ENCODE results near the gene RPTOR.

DNA sequence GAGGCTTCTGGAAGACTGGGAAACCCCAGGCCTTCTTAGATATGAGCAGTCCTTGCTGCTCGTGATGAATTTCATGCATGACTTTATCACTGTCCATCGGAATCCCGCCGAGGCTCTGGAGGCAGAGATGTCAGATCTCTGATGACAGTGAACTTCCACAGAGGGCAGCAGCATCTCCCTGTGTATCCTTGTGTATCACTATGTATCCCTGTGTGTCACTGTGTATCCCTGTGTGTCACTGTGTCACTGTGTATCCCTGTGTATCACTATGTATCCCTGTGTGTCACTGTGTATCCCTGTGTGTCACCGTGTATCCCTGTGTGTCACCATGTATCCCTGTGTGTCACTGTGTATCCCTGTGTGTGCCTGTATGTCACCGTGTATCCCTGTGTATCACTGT is 286.9 kb downstream of the RPTOR start:
- TF ChIP-seq CTCF (tag by site-specific recombination; IDR thresholded peaks at IDR 0.05) (no peak), ZNF184 (tag by site-specific recombination; IDR thresholded peaks at IDR 0.05) (no peak), ZSCAN4 (tag by site-specific recombination; IDR thresholded peaks at IDR 0.05) (no peak), ZNF311 (tag by site-specific recombination; IDR thresholded peaks at IDR 0.05; ENCODE audit: borderline replicate concordance) (no peak), ZNF529 (tag by site-specific recombination; IDR thresholded peaks at IDR 0.05; ENCODE audit: insufficient replicate concordance) (no peak), ZNF138 (tag by site-specific recombination; IDR thresholded peaks at IDR 0.05; ENCODE audit: borderline replicate concordance) (no peak), ZNF239 (tag by site-specific recombination; IDR thresholded peaks at IDR 0.05) (no peak), ZNF629 (tag by site-specific recombination; IDR thresholded peaks at IDR 0.05) (no peak), ZNF302 (tag by site-specific recombination; IDR thresholded peaks at IDR 0.05; ENCODE audit: low read depth) (no peak)
- TF ChIP-seq, protein P1, sequence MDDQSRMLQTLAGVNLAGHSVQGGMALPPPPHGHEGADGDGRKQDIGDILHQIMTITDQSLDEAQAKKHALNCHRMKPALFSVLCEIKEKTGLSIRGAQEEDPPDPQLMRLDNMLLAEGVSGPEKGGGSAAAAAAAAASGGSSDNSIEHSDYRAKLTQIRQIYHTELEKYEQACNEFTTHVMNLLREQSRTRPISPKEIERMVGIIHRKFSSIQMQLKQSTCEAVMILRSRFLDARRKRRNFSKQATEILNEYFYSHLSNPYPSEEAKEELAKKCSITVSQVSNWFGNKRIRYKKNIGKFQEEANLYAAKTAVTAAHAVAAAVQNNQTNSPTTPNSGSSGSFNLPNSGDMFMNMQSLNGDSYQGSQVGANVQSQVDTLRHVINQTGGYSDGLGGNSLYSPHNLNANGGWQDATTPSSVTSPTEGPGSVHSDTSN (CRISPR knock-in tag; IDR thresholded peaks at IDR 0.05), result no peak
- TF ChIP-seq, protein P2, sequence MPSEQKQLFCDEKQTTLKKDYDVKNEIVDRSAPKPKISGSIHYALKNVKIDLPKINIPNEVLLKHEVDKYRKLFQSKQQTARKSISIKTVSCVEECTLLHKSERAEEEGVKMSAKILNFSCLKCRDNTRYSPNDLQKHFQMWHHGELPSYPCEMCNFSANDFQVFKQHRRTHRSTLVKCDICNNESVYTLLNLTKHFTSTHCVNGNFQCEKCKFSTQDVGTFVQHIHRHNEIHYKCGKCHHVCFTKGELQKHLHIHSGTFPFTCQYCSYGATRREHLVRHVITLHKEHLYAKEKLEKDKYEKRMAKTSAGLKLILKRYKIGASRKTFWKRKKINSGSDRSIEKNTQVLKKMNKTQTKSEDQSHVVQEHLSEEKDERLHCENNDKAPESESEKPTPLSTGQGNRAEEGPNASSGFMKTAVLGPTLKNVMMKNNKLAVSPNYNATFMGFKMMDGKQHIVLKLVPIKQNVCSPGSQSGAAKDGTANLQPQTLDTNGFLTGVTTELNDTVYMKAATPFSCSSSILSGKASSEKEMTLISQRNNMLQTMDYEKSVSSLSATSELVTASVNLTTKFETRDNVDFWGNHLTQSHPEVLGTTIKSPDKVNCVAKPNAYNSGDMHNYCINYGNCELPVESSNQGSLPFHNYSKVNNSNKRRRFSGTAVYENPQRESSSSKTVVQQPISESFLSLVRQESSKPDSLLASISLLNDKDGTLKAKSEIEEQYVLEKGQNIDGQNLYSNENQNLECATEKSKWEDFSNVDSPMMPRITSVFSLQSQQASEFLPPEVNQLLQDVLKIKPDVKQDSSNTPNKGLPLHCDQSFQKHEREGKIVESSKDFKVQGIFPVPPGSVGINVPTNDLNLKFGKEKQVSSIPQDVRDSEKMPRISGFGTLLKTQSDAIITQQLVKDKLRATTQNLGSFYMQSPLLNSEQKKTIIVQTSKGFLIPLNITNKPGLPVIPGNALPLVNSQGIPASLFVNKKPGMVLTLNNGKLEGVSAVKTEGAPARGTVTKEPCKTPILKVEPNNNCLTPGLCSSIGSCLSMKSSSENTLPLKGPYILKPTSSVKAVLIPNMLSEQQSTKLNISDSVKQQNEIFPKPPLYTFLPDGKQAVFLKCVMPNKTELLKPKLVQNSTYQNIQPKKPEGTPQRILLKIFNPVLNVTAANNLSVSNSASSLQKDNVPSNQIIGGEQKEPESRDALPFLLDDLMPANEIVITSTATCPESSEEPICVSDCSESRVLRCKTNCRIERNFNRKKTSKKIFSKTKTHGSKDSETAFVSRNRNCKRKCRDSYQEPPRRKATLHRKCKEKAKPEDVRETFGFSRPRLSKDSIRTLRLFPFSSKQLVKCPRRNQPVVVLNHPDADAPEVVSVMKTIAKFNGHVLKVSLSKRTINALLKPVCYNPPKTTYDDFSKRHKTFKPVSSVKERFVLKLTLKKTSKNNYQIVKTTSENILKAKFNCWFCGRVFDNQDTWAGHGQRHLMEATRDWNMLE (tag by site-specific recombination; conservative IDR thresholded peaks at IDR 0.05; ENCODE audit: low read depth), result no peak
- TF ChIP-seq, protein P3, sequence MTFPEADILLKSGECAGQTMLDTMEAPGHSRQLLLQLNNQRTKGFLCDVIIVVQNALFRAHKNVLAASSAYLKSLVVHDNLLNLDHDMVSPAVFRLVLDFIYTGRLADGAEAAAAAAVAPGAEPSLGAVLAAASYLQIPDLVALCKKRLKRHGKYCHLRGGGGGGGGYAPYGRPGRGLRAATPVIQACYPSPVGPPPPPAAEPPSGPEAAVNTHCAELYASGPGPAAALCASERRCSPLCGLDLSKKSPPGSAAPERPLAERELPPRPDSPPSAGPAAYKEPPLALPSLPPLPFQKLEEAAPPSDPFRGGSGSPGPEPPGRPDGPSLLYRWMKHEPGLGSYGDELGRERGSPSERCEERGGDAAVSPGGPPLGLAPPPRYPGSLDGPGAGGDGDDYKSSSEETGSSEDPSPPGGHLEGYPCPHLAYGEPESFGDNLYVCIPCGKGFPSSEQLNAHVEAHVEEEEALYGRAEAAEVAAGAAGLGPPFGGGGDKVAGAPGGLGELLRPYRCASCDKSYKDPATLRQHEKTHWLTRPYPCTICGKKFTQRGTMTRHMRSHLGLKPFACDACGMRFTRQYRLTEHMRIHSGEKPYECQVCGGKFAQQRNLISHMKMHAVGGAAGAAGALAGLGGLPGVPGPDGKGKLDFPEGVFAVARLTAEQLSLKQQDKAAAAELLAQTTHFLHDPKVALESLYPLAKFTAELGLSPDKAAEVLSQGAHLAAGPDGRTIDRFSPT (tag by site-specific recombination; IDR thresholded peaks at IDR 0.05), result no peak
